Caco-2 (cell line): Measurements from ENCODE around the gene LTBP3. TPM values are rescaled to one million over a fixed set of nuclear protein-coding genes. Genes with fewer than 3 reads are reported as not detected.

ENCODE experiments used
- BruUV-seq: library from RNA; stranded (reverse); fragments of 400-500 nt; replicated peaks from 2 replicates; lab custom pipeline; 2021; lab: Mats Ljungman, UMichigan
- CTCF ChIA-PET: fragments of 300-600 bp; sonication (Branson Sonifier 250); formaldehyde crosslinking; loops from one replicate; lab custom pipeline; 2022; ENCODE audit warnings: antibody characterized with exemption; lab: Charles Lee
- POLR2A ChIA-PET: fragments of 300-600 bp; sonication (Branson Sonifier 250); formaldehyde crosslinking; loops from one replicate; lab custom pipeline; 2022; ENCODE audit warnings: antibody characterized with exemption; lab: Charles Lee
- DNase-seq, 2 experiments: peaks; one replicate each; pipeline versions ENCODE4 v3.0.0 to v3.0.0-alpha.2; 2020 to 2022
- H3K27me3 ChIP-seq: replicated peaks from 2 replicates; pipeline ENCODE4 v1.6.0; 2011; ENCODE audit warnings: low read length; ENCODE audit not compliant: control insufficient read depth, insufficient read depth
- H3K36me3 ChIP-seq: 2 replicates; pipeline ENCODE4 v1.5.1; 2011; ENCODE audit warnings: low read length; ENCODE audit not compliant: control insufficient read depth, insufficient read depth
- H3K4me1 ChIP-seq: fragments of 250-450 bp; sonication (Bioruptor Pico); 2 replicates; pipeline ENCODE4 v1.5.1; 2020; ENCODE audit warnings: mild to moderate bottlenecking
- H3K4me3 ChIP-seq: 2 replicates; pipeline ENCODE4 v1.5.1; 2011; ENCODE audit warnings: low read depth, mild to moderate bottlenecking, control low read depth, low read length
- H3K9me3 ChIP-seq: fragments of 250-450 bp; sonication (Bioruptor Pico); 2 replicates; pipeline ENCODE4 v1.5.1; 2020; ENCODE audit warnings: mild to moderate bottlenecking, moderate library complexity
- H3K27ac Mint-ChIP-seq: one replicate; pipeline ENCODE4 v1.8.0; 2022; ENCODE audit warnings: mixed read lengths; ENCODE audit not compliant: unreplicated experiment
- H3K27me3 Mint-ChIP-seq: one replicate; pipeline ENCODE4 v1.8.0; 2022; ENCODE audit warnings: mixed read lengths; ENCODE audit not compliant: insufficient read depth, unreplicated experiment
- H3K36me3 Mint-ChIP-seq: one replicate; pipeline ENCODE4 v1.8.0; 2022; ENCODE audit warnings: mild to moderate bottlenecking, mixed read lengths; ENCODE audit not compliant: insufficient read depth, unreplicated experiment
- H3K4me1 Mint-ChIP-seq: one replicate; pipeline ENCODE4 v1.8.0; 2022; ENCODE audit warnings: low read depth, mixed read lengths; ENCODE audit not compliant: unreplicated experiment
- H3K4me3 Mint-ChIP-seq: one replicate; pipeline ENCODE4 v1.8.0; 2022; ENCODE audit warnings: mild to moderate bottlenecking, moderate library complexity, mixed read lengths; ENCODE audit not compliant: unreplicated experiment
- H3K9me3 Mint-ChIP-seq: one replicate; pipeline ENCODE4 v1.8.0; 2022; ENCODE audit warnings: mixed read lengths; ENCODE audit not compliant: unreplicated experiment
- CTCF ChIP-seq, 2 experiments: fragments of 200-600 bp in 1 of 2; IDR thresholded peaks; 1 replicate in 1 of 2; 2 replicates in 1 of 2; pipeline versions ENCODE4 v1.5.1 to v1.8.0; 2011 to 2022; ENCODE audit warnings: antibody characterized with exemption in 1 of 2, control low read depth in 1 of 2, inconsistent platforms in 1 of 2, low read depth in 1 of 2, low read length in 1 of 2, mild to moderate bottlenecking in 1 of 2, moderate library complexity in 1 of 2; ENCODE audit not compliant: insufficient read depth in 1 of 2, severe bottlenecking in 1 of 2, unreplicated experiment in 1 of 2
- intact Hi-C: fragments of 100-400 bp; cut with micrococcal nuclease; formaldehyde crosslinking; loops from one replicate; pipeline ENCODE4 v1.10.0; 2022; ENCODE audit not compliant: unreplicated experiment
- total RNA-seq: library from RNA; stranded (reverse); gene quantifications from 2 replicates; pipeline ENCODE4 v1.2.3, GENCODE V29; 2022

LTBP3 gene
- total RNA-seq, 1 experiment from 2014 or later = 91.2 TPM

DNA sequence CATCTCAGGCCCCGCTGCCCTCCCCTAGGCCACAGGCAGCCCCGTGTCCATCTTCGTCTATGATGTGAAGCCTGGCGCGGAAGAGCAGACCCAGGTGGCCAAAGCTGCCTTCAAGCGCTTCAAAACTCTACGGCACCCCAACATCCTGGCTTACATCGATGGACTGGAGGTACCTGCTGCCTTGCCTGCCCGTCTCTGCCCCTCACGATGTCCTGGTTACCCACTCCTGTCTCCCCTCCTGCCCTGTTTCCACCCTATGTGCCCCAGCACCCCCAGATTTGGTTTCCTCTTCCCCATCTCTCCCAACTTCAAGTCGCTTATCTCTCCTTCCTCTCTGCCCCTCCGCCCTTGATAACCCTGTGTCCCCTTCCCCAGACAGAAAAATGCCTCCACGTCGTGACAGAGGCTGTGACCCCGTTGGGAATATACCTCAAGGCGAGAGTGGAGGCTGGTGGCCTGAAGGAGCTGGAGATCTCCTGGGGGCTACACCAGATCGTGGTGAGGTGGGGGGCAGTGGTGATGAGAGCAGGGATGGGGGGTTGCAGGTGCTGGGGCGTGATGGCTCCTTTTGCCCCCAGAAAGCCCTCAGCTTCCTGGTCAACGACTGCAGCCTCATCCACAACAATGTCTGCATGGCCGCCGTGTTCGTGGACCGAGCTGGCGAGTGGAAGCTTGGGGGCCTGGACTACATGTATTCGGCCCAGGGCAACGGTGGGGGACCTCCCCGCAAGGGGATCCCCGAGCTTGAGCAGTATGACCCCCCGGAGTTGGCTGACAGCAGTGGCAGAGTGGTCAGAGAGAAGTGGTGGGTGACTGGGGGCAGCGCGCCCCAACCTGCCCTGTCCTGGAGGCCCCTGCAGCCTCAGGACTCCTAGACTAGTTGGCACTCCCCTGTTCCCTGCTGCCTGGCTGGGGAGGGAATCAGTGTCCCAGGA is 32.3 kb downstream of the LTBP3 start:
- no peaks in the 10 kb centered on the region for H3K27me3 ChIP-seq
- H3K4me3 ChIP-seq = peak overlapping the region; percentile 84
- no peaks in the 10 kb centered on the region for H3K27me3 Mint-ChIP-seq
- H3K4me1 ChIP-seq = peaks cover 38% of the 10 kb centered on the region
- CTCF ChIA-PET = interaction anchor here (0.6 to 1.1 kb wide), 13 partner anchors 15 to 1471 kb away, joined by 3 to 6 read pairs (median 3); partner anchors contain the start of genes FAM89B and ZNRD2
- no peaks in the 10 kb centered on the region for H3K9me3 ChIP-seq
- peak overlapping the region; percentile 95 for H3K27ac Mint-ChIP-seq
- DNase-seq = no peak
- peaks cover 44% of the 10 kb centered on the region for H3K36me3 Mint-ChIP-seq
- TSS peak; percentile 14 for BruUV-seq
- peak overlapping the region; percentile 85 for H3K4me3 Mint-ChIP-seq
- intact Hi-C loops = no loop called here
- H3K36me3 ChIP-seq = peaks cover 7% of the 10 kb centered on the region
- no peak for TF ChIP-seq CTCF (IDR thresholded peaks at IDR 0.05; ENCODE audit: insufficient read depth in 1 of 2, low read depth in 1 of 2, low read length in 1 of 2, severe bottlenecking in 1 of 2, unreplicated experiment in 1 of 2)
- no peaks in the 10 kb centered on the region for H3K9me3 Mint-ChIP-seq
- H3K4me1 Mint-ChIP-seq = peaks cover 31% of the 10 kb centered on the region
- POLR2A ChIA-PET = interaction anchor here (0.6 to 1.5 kb wide), 12 partner anchors 16 to 301 kb away, joined by 3 to 9 read pairs (median 6); partner anchors contain the start of genes FRMD8, LTBP3 and MALAT1

DNA sequence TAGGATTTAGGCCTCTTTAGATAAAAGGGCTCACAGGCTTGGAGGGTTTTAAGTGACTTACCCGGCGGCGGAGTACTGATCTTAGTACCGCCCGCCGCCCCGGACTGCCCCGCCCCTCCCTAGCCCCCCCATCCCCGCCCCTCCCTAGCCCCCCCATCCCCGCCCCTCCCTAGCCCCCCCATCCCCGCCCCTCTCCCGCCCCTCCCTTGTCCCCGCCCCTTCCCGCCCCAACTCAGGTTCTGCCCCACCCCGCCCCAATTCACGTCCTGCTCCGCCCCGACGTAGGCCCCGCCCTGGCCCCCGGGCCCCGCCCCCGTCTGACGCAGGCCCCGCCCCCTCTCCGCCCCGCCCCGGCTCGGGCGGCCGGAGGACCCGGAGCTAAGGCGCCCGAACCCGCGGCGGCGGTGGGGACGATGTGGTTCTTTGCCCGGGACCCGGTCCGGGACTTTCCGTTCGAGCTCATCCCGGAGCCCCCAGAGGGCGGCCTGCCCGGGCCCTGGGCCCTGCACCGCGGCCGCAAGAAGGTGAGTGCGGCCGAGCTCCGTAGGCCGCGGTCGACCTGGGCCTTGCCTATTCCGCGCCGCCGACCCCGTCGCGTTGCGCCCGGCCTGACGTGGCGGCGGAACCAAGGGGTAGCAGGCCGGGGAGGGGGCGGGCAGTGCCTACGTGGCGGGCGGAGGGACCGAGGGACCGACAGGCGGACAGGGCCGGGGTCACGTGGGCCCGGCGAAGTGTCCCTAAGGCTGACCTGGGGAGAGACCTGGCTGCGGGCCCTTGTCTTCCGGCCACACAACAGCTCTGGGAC is 33.2 kb downstream of the LTBP3 start, which contains the start of gene SCYL1:
SCYL1 (plus strand) TSS at position 343 of the 805 bp plus-strand sequence; CDS start at position 414, 71 bp downstream.
- H3K4me3 ChIP-seq = peak within 1 kb of the TSS; percentile 84
- Mint-ChIP-seq H3K27me3 (no peaks in the 10 kb centered on the region), H3K9me3 (no peaks in the 10 kb centered on the region), H3K27ac (peak within 1 kb of the TSS; percentile 95), H3K4me1 (peaks cover 31% of the 10 kb centered on the region), H3K36me3 (peaks cover 38% of the 10 kb centered on the region), H3K4me3 (peak within 1 kb of the TSS; percentile 88)
- intact Hi-C loops = no loop called here
- BruUV-seq = no TSS peak
- no peaks in the 10 kb centered on the region for H3K9me3 ChIP-seq
- ChIA-PET POLR2A (interaction anchor here (0.6 to 1.6 kb wide), 14 partner anchors 15 to 302 kb away, joined by 3 to 9 read pairs (median 4); partner anchors contain the start of genes FRMD8, LTBP3 and MALAT1), CTCF (interaction anchor here (0.6 to 1.1 kb wide), 14 partner anchors 14 to 1471 kb away, joined by 3 to 6 read pairs (median 3); partner anchors contain the start of genes FAM89B and ZNRD2)
- H3K4me1 ChIP-seq = peaks cover 42% of the 10 kb centered on the region
- TF ChIP-seq CTCF (IDR thresholded peaks at IDR 0.05; ENCODE audit: insufficient read depth in 1 of 2, low read depth in 1 of 2, low read length in 1 of 2, severe bottlenecking in 1 of 2, unreplicated experiment in 1 of 2) = no peak
- peaks cover 3% of the 10 kb centered on the region for H3K36me3 ChIP-seq
- H3K27me3 ChIP-seq = no peaks in the 10 kb centered on the region
- peak; percentile 76 to 84 for DNase-seq
